Activated CD4-positive, alpha-beta T cell treated with anti-CD3 and anti-CD28 coated beads for 36 hours (primary cell): ENCODE data around the gene TMIGD2. TPM values are rescaled to one million over a fixed set of nuclear protein-coding genes. Genes with fewer than 3 reads are reported as not detected.

Experiments used
- ATAC-seq: fragments of 200-7000 bp; cut with Tn5 transposase; one replicate; pipeline ENCODE4 v1.10.0; 2021; ENCODE audit warnings: mild to moderate bottlenecking, moderate library complexity
- CTCF ChIA-PET: fragments of 350-600 bp; sonication (Branson Sonifier 250); formaldehyde crosslinking; loops from one replicate; lab custom pipeline; 2021; ENCODE audit warnings: antibody characterized with exemption; lab: Charles Lee
- POLR2A ChIA-PET: fragments of 350-600 bp; sonication (Branson Sonifier 250); formaldehyde crosslinking; loops from one replicate; lab custom pipeline; 2021; ENCODE audit warnings: antibody characterized with exemption, inconsistent platforms; lab: Charles Lee
- DNase-seq: peaks from one replicate; pipeline ENCODE4 v3.0.0-alpha.2; 2020
- H3K27ac Mint-ChIP-seq: one replicate; pipeline ENCODE4 v1.8.0; 2021; ENCODE audit warnings: mixed read lengths
- H3K27me3 Mint-ChIP-seq: one replicate; pipeline ENCODE4 v1.8.0; 2021; ENCODE audit warnings: mixed read lengths
- H3K36me3 Mint-ChIP-seq: one replicate; pipeline ENCODE4 v1.8.0; 2021; ENCODE audit warnings: low read depth, mixed read lengths
- H3K4me1 Mint-ChIP-seq: one replicate; pipeline ENCODE4 v1.8.0; 2021; ENCODE audit warnings: mixed read lengths
- H3K4me3 Mint-ChIP-seq: one replicate; pipeline ENCODE4 v1.8.0; 2021; ENCODE audit warnings: mild to moderate bottlenecking, moderate library complexity, mixed read lengths
- H3K9me3 Mint-ChIP-seq: one replicate; pipeline ENCODE4 v1.8.0; 2021; ENCODE audit warnings: low read depth, mixed read lengths
- intact Hi-C, 2 experiments: fragments of 100-400 bp; cut with DNase I in 1 of 2; cut with micrococcal nuclease in 1 of 2; formaldehyde crosslinking; loops; one replicate each; pipeline versions ENCODE4 v1.14.2 to v1.15.1; 2022 to 2024; cut with DNase I, micrococcal nuclease
- total RNA-seq, 2 experiments: library from RNA; stranded (reverse); gene quantifications; one replicate each; pipeline ENCODE4 v1.2.3, GENCODE V29; 2021

The TMIGD2 gene
- total RNA-seq, 2 experiments from 2014 or later = 15.8 to 16.1 TPM

- Mint-ChIP-seq H3K9me3 (no peaks in the 10 kb centered on the region), H3K27ac (no peak overlapping the region), H3K4me1 (no peaks in the 10 kb centered on the region), H3K36me3 (peaks cover 5% of the 10 kb centered on the region), H3K27me3 (no peaks in the 10 kb centered on the region), H3K4me3 (no peak overlapping the region)
- POLR2A ChIA-PET = no interaction called here
- intact Hi-C loops = no loop called here
- no peak for ATAC-seq
- DNase-seq = no peak
- CTCF ChIA-PET = no interaction called here
These were observed 11.8 kb upstream of the TMIGD2 start for GRCh38 chr19:4313847-4314490.

GRCh38 chr19:4310247-4311121, 8.3 kb upstream of the TMIGD2 start:
- Mint-ChIP-seq H3K27me3 (no peaks in the 10 kb centered on the region), H3K4me1 (no peaks in the 10 kb centered on the region), H3K4me3 (no peak overlapping the region), H3K36me3 (peaks cover 5% of the 10 kb centered on the region), H3K9me3 (no peaks in the 10 kb centered on the region), H3K27ac (no peak overlapping the region)
- ATAC-seq = peak; percentile 74
- intact Hi-C loops = no loop called here
- CTCF ChIA-PET = interaction anchor here (1.6 kb wide), 1 partner anchor 9 kb away, joined by 4 read pairs; no protein-coding TSS in a partner anchor
- DNase-seq = peak; percentile 52
- POLR2A ChIA-PET = no interaction called here

- Mint-ChIP-seq H3K36me3 (peaks cover 5% of the 10 kb centered on the region), H3K9me3 (no peaks in the 10 kb centered on the region), H3K27ac (no peak overlapping the region), H3K27me3 (no peaks in the 10 kb centered on the region), H3K4me1 (peaks cover 31% of the 10 kb centered on the region), H3K4me3 (peak overlapping the region; percentile 66)
- POLR2A ChIA-PET = no interaction called here
- intact Hi-C loops = no loop called here
- CTCF ChIA-PET = interaction anchor here (0.6 kb wide), 1 partner anchor 46 kb away, joined by 3 read pairs; no protein-coding TSS in a partner anchor
- DNase-seq (no peak), ATAC-seq (no peak)
These were observed 3.5 kb upstream of the TMIGD2 start for GRCh38 chr19:4305659-4306058.

- DNase-seq = no peak
- intact Hi-C loops = no loop called here
- Mint-ChIP-seq H3K4me1 (peaks cover 34% of the 10 kb centered on the region), H3K36me3 (peaks cover 1% of the 10 kb centered on the region), H3K27ac (no peak overlapping the region), H3K9me3 (no peaks in the 10 kb centered on the region), H3K27me3 (no peaks in the 10 kb centered on the region), H3K4me3 (peak overlapping the region; percentile 66)
- CTCF ChIA-PET = interaction anchor here (0.6 kb wide), 1 partner anchor 47 kb away, joined by 3 read pairs; no protein-coding TSS in a partner anchor
- POLR2A ChIA-PET = no interaction called here
- ATAC-seq = no peak
These were observed 3.0 kb upstream of the TMIGD2 start for GRCh38 chr19:4305257-4305612.

- CTCF ChIA-PET = interaction anchor here (0.6 kb wide), 3 partner anchors 47 to 1345 kb away, joined by 3 read pairs; no protein-coding TSS in a partner anchor
- Mint-ChIP-seq H3K4me1 (peaks cover 34% of the 10 kb centered on the region), H3K27ac (peak within 1 kb of the TSS; percentile 72)
These were observed 2.5 kb upstream of the TMIGD2 start, which contains the start of gene FSD1 for GRCh38 chr19:4304538-4305256. FSD1 (plus strand) TSS chr19:4304598; CDS start chr19:4304747, 149 bp downstream.

GRCh38 chr19:4303819-4304537, 1.8 kb upstream of the TMIGD2 start:
- ChIA-PET CTCF (interaction anchor here (0.6 kb wide), 3 partner anchors 310 to 1344 kb away, joined by 3 to 4 read pairs (median 3); no protein-coding TSS in a partner anchor), POLR2A (no interaction called here)
- ATAC-seq (no peak), DNase-seq (peak; percentile 30)
- Mint-ChIP-seq H3K27ac (peak overlapping the region; percentile 72), H3K9me3 (no peaks in the 10 kb centered on the region), H3K4me1 (peaks cover 34% of the 10 kb centered on the region), H3K4me3 (peak overlapping the region; percentile 58), H3K36me3 (no peaks in the 10 kb centered on the region), H3K27me3 (no peaks in the 10 kb centered on the region)
- intact Hi-C loops = loop anchor here (1.0 to 5.0 kb wide), 6 partner anchors 24 to 98 kb away; partner anchors contain the start of genes CHAF1A (in 1 of the 2), EBI3 (in 1 of the 2), MPND (in 1 of the 2) and YJU2 (in 1 of the 2)

More at GRCh38 chr19:4304538-4305256, 2.5 kb upstream of the TMIGD2 start, which contains the start of gene FSD1:
- intact Hi-C loops = loop anchor here (1.0 to 5.0 kb wide), 5 partner anchors 24 to 98 kb away; partner anchors contain the start of genes CHAF1A (in 1 of the 2), MPND (in 1 of the 2) and YJU2 (in 1 of the 2)
- no peaks in the 10 kb centered on the region for H3K36me3 Mint-ChIP-seq
- peak; percentile 90 for DNase-seq
- POLR2A ChIA-PET = interaction anchor here (0.5 kb wide), 1 partner anchor 28 kb away, joined by 5 read pairs; no protein-coding TSS in a partner anchor
- H3K9me3 Mint-ChIP-seq = no peaks in the 10 kb centered on the region
- H3K27me3 Mint-ChIP-seq = no peaks in the 10 kb centered on the region
- H3K4me3 Mint-ChIP-seq = peak within 1 kb of the TSS; percentile 66
- ATAC-seq = peak; percentile 82

- Mint-ChIP-seq H3K36me3 (no peaks in the 10 kb centered on the region), H3K4me1 (peaks cover 44% of the 10 kb centered on the region), H3K9me3 (no peaks in the 10 kb centered on the region), H3K4me3 (peak overlapping the region; percentile 79), H3K27ac (peak overlapping the region; percentile 92), H3K27me3 (no peaks in the 10 kb centered on the region)
- intact Hi-C loops = loop anchor here (2.0 to 5.0 kb wide), 2 partner anchors 34 to 73 kb away; partner anchors contain the start of gene EBI3 (in 1 of the 2)
- CTCF ChIA-PET = interaction anchor here (0.5 to 0.9 kb wide), 4 partner anchors 35 to 1643 kb away, joined by 3 to 4 read pairs (median 3); partner anchors contain the start of gene CHAF1A
- peak; percentile 39 for DNase-seq
- ATAC-seq = peak; percentile 14
- POLR2A ChIA-PET = interaction anchor here (0.6 to 1.3 kb wide), 2 partner anchors 22 to 41 kb away, joined by 4 to 6 read pairs; partner anchors contain the start of gene MPND
These were observed 473 bp downstream of the TMIGD2 start for GRCh38 chr19:4301590-4302242.

- no peaks in the 10 kb centered on the region for H3K36me3 Mint-ChIP-seq
- peaks cover 46% of the 10 kb centered on the region for H3K4me1 Mint-ChIP-seq
- H3K9me3 Mint-ChIP-seq = no peaks in the 10 kb centered on the region
- CTCF ChIA-PET = no interaction called here
- no peak for ATAC-seq
- POLR2A ChIA-PET = no interaction called here
- no peak for DNase-seq
- peak overlapping the region; percentile 34 for H3K4me3 Mint-ChIP-seq
- intact Hi-C loops = loop anchor here in 1 of 2 experiments (5.0 kb wide), 1 partner anchor 33 kb away; no protein-coding TSS in a partner anchor
- H3K27ac Mint-ChIP-seq = peak overlapping the region; percentile 45
- no peaks in the 10 kb centered on the region for H3K27me3 Mint-ChIP-seq
These were observed 1.6 kb downstream of the TMIGD2 start for GRCh38 chr19:4300589-4300988.

- Mint-ChIP-seq H3K27ac (peak overlapping the region; percentile 48), H3K36me3 (no peaks in the 10 kb centered on the region), H3K4me3 (no peak overlapping the region), H3K4me1 (peaks cover 42% of the 10 kb centered on the region), H3K9me3 (no peaks in the 10 kb centered on the region), H3K27me3 (no peaks in the 10 kb centered on the region)
- DNase-seq = no peak
- intact Hi-C loops = no loop called here
- ATAC-seq = peak; percentile 4
- CTCF ChIA-PET = no interaction called here
- POLR2A ChIA-PET = interaction anchor here (0.6 to 1.3 kb wide), 2 partner anchors 32 to 119 kb away, joined by 3 to 11 read pairs; no protein-coding TSS in a partner anchor
These were observed 3.2 kb downstream of the TMIGD2 start for GRCh38 chr19:4298810-4299550.
